ENCODE data around the gene RGSL1. TPM values are rescaled to one million over a fixed set of nuclear protein-coding genes. Genes with fewer than 3 reads are reported as not detected.
A peak's percentile ranks its signal among the peaks of the same experiment; 100 is the strongest.

RGSL1 gene
- total RNA-seq, 1 donor, result not detected

- no peak overlapping the region for H3K4me3 ChIP-seq (ENCODE audit: low read length)
- peaks cover 17% of the 10 kb centered on the region for H3K27me3 ChIP-seq (ENCODE audit: insufficient read depth, low read length)
- H3K4me1 ChIP-seq (ENCODE audit: insufficient read depth, low read length), result peaks cover 20% of the 10 kb centered on the region
- no peaks in the 10 kb centered on the region for H3K9me3 ChIP-seq (ENCODE audit: low read depth, low read length)
Observed at GRCh38 chr1:182601416-182601786, 151.5 kb downstream of the RGSL1 start.

- H3K27me3 ChIP-seq (ENCODE audit: insufficient read depth, low read length), result peaks cover 17% of the 10 kb centered on the region
- H3K4me1 ChIP-seq (ENCODE audit: insufficient read depth, low read length), result peaks cover 20% of the 10 kb centered on the region
- H3K9me3 ChIP-seq (ENCODE audit: low read depth, low read length), result no peaks in the 10 kb centered on the region
- no peak overlapping the region for H3K4me3 ChIP-seq (ENCODE audit: low read length)
Observed at GRCh38 chr1:182601913-182602312, 152.0 kb downstream of the RGSL1 start.

- Histone ChIP-seq H3K4me1 (ENCODE audit: insufficient read depth, low read length) (peaks cover 20% of the 10 kb centered on the region), H3K9me3 (ENCODE audit: low read depth, low read length) (no peaks in the 10 kb centered on the region), H3K4me3 (ENCODE audit: low read length) (no peak overlapping the region), H3K27me3 (ENCODE audit: insufficient read depth, low read length) (peaks cover 17% of the 10 kb centered on the region)
Observed at GRCh38 chr1:182602935-182603645, 153.1 kb downstream of the RGSL1 start.

GRCh38 chr1:182603646-182604174 lies 153.8 kb downstream of the RGSL1 start:
- peaks cover 20% of the 10 kb centered on the region for H3K4me1 ChIP-seq (ENCODE audit: insufficient read depth, low read length)
- peaks cover 17% of the 10 kb centered on the region for H3K27me3 ChIP-seq (ENCODE audit: insufficient read depth, low read length)
- no peaks in the 10 kb centered on the region for H3K9me3 ChIP-seq (ENCODE audit: low read depth, low read length)
- peak overlapping the region; percentile 8 for H3K4me3 ChIP-seq (ENCODE audit: low read length)

- peaks cover 17% of the 10 kb centered on the region for H3K27me3 ChIP-seq (ENCODE audit: insufficient read depth, low read length)
- H3K4me1 ChIP-seq (ENCODE audit: insufficient read depth, low read length), result peaks cover 20% of the 10 kb centered on the region
- H3K9me3 ChIP-seq (ENCODE audit: low read depth, low read length), result no peaks in the 10 kb centered on the region
- H3K4me3 ChIP-seq (ENCODE audit: low read length), result peak within 1 kb of the TSS; percentile 8
Observed at GRCh38 chr1:182604175-182605164, 154.5 kb downstream of the RGSL1 start, which contains the start of gene RGS16. TSS of gene RGS16 (minus strand) at chr1:182604389. CDS start at chr1:182604259, 130 bp downstream.

GRCh38 chr1:182607566-182607965 lies 157.6 kb downstream of the RGSL1 start:
- H3K4me3 ChIP-seq (ENCODE audit: low read length), result no peak overlapping the region
- peaks cover 24% of the 10 kb centered on the region for H3K27me3 ChIP-seq (ENCODE audit: insufficient read depth, low read length)
- no peaks in the 10 kb centered on the region for H3K9me3 ChIP-seq (ENCODE audit: low read depth, low read length)
- H3K4me1 ChIP-seq (ENCODE audit: insufficient read depth, low read length), result peaks cover 20% of the 10 kb centered on the region

- no peaks in the 10 kb centered on the region for H3K9me3 ChIP-seq (ENCODE audit: low read depth, low read length)
Observed at GRCh38 chr1:182608236-182608635, 158.3 kb downstream of the RGSL1 start.

GRCh38 chr1:182608845-182609610 lies 159.1 kb downstream of the RGSL1 start:
- Histone ChIP-seq H3K27me3 (ENCODE audit: insufficient read depth, low read length) (peaks cover 29% of the 10 kb centered on the region), H3K4me3 (ENCODE audit: low read length) (no peak overlapping the region), H3K4me1 (ENCODE audit: insufficient read depth, low read length) (peaks cover 10% of the 10 kb centered on the region), H3K9me3 (ENCODE audit: low read depth, low read length) (no peaks in the 10 kb centered on the region)

More at GRCh38 chr1:182608236-182608635, 158.3 kb downstream of the RGSL1 start:
- H3K4me1 ChIP-seq (ENCODE audit: insufficient read depth, low read length), result peaks cover 15% of the 10 kb centered on the region
- H3K4me3 ChIP-seq (ENCODE audit: low read length), result no peak overlapping the region
- peaks cover 25% of the 10 kb centered on the region for H3K27me3 ChIP-seq (ENCODE audit: insufficient read depth, low read length)

Other genes with a start within 250 kb of the RGSL1 start
- 417 TPM for gene GLUL, start 58.4 kb upstream of the RGSL1 start, total RNA-seq
- not detected for gene TEDDM1, start 49.5 kb upstream of the RGSL1 start, total RNA-seq
- 2.9 TPM for gene RNASEL, start 139.1 kb downstream of the RGSL1 start, total RNA-seq
- 4.3 TPM for gene RGS16, start 154.2 kb downstream of the RGSL1 start, total RNA-seq
- gene RGS8, start 234.4 kb downstream of the RGSL1 start, total RNA-seq, result not detected

Data from mononuclear cell (primary cell).